Endothelial cell of umbilical vein (primary cell): ENCODE data around the gene AGK.

ENCODE experiments used
- CTCF ChIP-seq, 2 donors: IDR thresholded peaks; 1 replicate in 1 of 2; 2 replicates in 1 of 2; pipeline ENCODE4 v1.5.1; 2011; ENCODE audit warnings: low read length in 2 of 2, mild to moderate bottlenecking in 2 of 2, moderate library complexity in 2 of 2, control low read depth in 1 of 2, inconsistent platforms in 1 of 2, low read depth in 1 of 2; ENCODE audit not compliant: insufficient read depth in 1 of 2; ENCODE audit errors: extremely low read depth in 1 of 2
- EZH2 ChIP-seq: IDR thresholded peaks from 2 replicates; pipeline ENCODE4 v1.6.1; 2012; ENCODE audit warnings: borderline replicate concordance, low read depth, mild to moderate bottlenecking, moderate library complexity, low read length, inconsistent platforms; ENCODE audit not compliant: severe bottlenecking
- FOS ChIP-seq: IDR thresholded peaks from 2 replicates; pipeline ENCODE4 v1.6.1; 2011; ENCODE audit warnings: mild to moderate bottlenecking, low read length, moderate library complexity, borderline replicate concordance; ENCODE audit not compliant: insufficient read depth
- GATA2 ChIP-seq: IDR thresholded peaks from 2 replicates; pipeline ENCODE4 v1.7.0; 2011; ENCODE audit warnings: low read depth, mild to moderate bottlenecking, moderate library complexity, mixed read lengths, low read length; ENCODE audit not compliant: insufficient read length, insufficient read depth
- JUN ChIP-seq: IDR thresholded peaks from 2 replicates; pipeline ENCODE4 v1.6.1; 2011; ENCODE audit warnings: borderline replicate concordance, low read depth; ENCODE audit not compliant: insufficient read length, insufficient read depth
- MAX ChIP-seq: IDR thresholded peaks from 2 replicates; pipeline ENCODE4 v1.6.1; 2011; ENCODE audit not compliant: insufficient read depth, insufficient read length
- MYC ChIP-seq: IDR thresholded peaks from one replicate; pipeline ENCODE4 v1.6.1; 2011; ENCODE audit warnings: mild to moderate bottlenecking, low read depth, low read length
- POLR2A ChIP-seq: IDR thresholded peaks from 2 replicates; pipeline ENCODE4 v1.6.1; 2012; ENCODE audit warnings: low read depth, mild to moderate bottlenecking, control low read depth, low read length
- POLR2AphosphoS5 ChIP-seq: IDR thresholded peaks from 2 replicates; pipeline ENCODE4 v1.6.1; 2012; ENCODE audit warnings: low read depth, mild to moderate bottlenecking, control low read depth, low read length, moderate library complexity; ENCODE audit not compliant: insufficient read depth

DNA sequence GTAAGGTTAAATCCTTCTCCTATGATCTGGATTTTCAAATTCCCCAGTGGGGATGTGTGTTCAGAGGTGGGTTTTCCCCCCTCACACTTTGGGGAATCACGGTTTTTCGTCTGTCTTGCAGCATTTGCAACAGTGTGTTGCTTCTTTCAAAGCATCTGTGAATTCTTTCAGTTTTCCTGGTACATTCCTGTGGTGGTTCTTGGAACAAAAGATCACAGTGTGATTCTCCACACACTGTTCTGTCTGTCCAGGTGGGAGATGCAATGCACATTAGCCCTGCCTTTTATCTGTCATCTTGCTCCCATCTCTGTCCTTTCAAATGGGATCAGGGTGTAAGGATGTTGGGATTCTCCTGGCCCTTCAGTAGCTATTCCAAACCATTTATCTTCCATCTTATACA, 11.8 kb downstream of the AGK start:
- TF ChIP-seq POLR2A (no peak), CTCF (IDR thresholded peaks at IDR 0.05; ENCODE audit: extremely low read depth in 1 of 2, insufficient read depth in 1 of 2, low read depth in 1 of 2, low read length in 2 of 2) (no peak), POLR2AphosphoS5 (no peak), EZH2 (no peak), MAX (no peak), MYC (no peak), GATA2 (no peak), FOS (no peak), JUN (no peak)
